Body of pancreas (tissue), 4 donors: ENCODE data around the gene CST6.

Experiments
- CTCF ChIP-seq, 7 experiments: fragments of 450-650 bp in 4 of 7; fragments of 200-600 bp in 3 of 7; sonication (generic) in 3 of 7; IDR thresholded peaks; one replicate each; pipeline ENCODE4 v1.5.1; 2016 to 2019; ENCODE audit warnings: antibody characterized with exemption in 7 of 7
- POLR2A ChIP-seq, 3 donors: fragments of 450-650 bp; IDR thresholded peaks; one replicate each; pipeline ENCODE4 v1.6.1; 2016; ENCODE audit warnings: antibody characterized with exemption in 3 of 3, mild to moderate bottlenecking in 2 of 3

- TF ChIP-seq POLR2A (IDR thresholded peaks at IDR 0.05) (no peak), CTCF (IDR thresholded peaks at IDR 0.05) (no peak)
Observed at GRCh38 chr11:65987336-65987735, 24.5 kb upstream of the CST6 start.
